Mesodermal cell (in vitro differentiated cells): Measurements from ENCODE around the gene RCAN2. TPM values are rescaled to one million over a fixed set of nuclear protein-coding genes. Genes with fewer than 3 reads are reported as not detected.

ENCODE experiments used
- H3K27ac ChIP-seq: 2 replicates; pipeline ENCODE4 v1.7.0; 2013; ENCODE audit warnings: mild to moderate bottlenecking, low read depth, low read length, moderate library complexity; ENCODE audit not compliant: severe bottlenecking
- H3K36me3 ChIP-seq: 2 replicates; pipeline ENCODE4 v1.7.1; 2013; ENCODE audit warnings: mild to moderate bottlenecking, low read length, moderate library complexity; ENCODE audit not compliant: control insufficient read depth, insufficient read depth
- H3K4me1 ChIP-seq: one replicate; pipeline ENCODE4 v1.7.1; 2013; ENCODE audit warnings: mild to moderate bottlenecking, low read length; ENCODE audit not compliant: insufficient read depth, control insufficient read depth, poor library complexity, severe bottlenecking
- H3K4me3 ChIP-seq: 2 replicates; pipeline ENCODE4 v1.7.0; 2013; ENCODE audit warnings: low read length, control low read depth, mild to moderate bottlenecking; ENCODE audit not compliant: insufficient read depth, poor library complexity, severe bottlenecking; ENCODE audit errors: extremely low read depth
- H3K9me3 ChIP-seq: 2 replicates; pipeline ENCODE4 v1.7.1; 2013; ENCODE audit warnings: mild to moderate bottlenecking, low read length, moderate library complexity; ENCODE audit not compliant: control insufficient read depth
- WGBS, 2 experiments: methylation state at CpG; one replicate each; pipeline ENCODE4 v1.1.5; 2013; ENCODE audit warnings: missing lambda C conversion rate in 2 of 2; ENCODE audit not compliant: insufficient coverage in 2 of 2; 5-methylcytosine and 5-hydroxymethylcytosine counted together
- polyA plus RNA-seq, 2 experiments: library from polyadenylated mRNA; stranded (reverse); fragments of 50-300 nt; gene quantifications; one replicate each; pipeline ENCODE4 v1.2.3, GENCODE V29; 2013

The RCAN2 gene
- polyA plus RNA-seq (2013, experiment 1 of 2), result 10.6 TPM
- 9.8 TPM for polyA plus RNA-seq (2013, experiment 2 of 2)

DNA sequence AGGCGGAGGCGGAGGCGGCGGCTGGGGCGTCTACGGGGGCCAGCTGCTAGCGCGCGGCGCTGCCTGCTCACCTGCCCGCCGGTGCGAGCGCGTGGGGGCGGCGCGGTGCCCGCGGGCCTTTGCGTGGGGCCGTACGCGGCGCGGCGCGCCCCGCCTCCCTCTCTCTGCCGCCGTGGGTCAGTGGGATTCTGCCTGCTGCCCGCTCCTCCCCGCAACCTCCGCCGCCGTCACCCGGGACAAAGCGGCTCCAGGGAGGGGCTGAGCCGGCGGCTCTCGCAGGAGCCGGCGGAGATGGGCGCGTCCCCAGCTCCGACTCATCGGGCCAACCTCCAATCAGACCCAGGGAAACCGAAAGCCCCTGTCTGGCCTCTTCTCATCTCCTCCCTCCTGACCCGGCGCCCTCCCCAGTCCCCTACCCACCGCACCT lies at the start of gene RCAN2:
Gene RCAN2 (minus strand): TSS at position 249 of the 427 bp plus-strand sequence.
- H3K27ac ChIP-seq, result no peak within 1 kb of the TSS
- H3K36me3 ChIP-seq, result no peaks in the 10 kb centered on the region
- H3K4me3 ChIP-seq, result peak within 1 kb of the TSS; percentile 58
- no peaks in the 10 kb centered on the region for H3K4me1 ChIP-seq
- 0 to 1% methylated on average over 44 to 50 of the region's 51 CpGs for WGBS, 2 experiments
- H3K9me3 ChIP-seq, result no peaks in the 10 kb centered on the region

DNA sequence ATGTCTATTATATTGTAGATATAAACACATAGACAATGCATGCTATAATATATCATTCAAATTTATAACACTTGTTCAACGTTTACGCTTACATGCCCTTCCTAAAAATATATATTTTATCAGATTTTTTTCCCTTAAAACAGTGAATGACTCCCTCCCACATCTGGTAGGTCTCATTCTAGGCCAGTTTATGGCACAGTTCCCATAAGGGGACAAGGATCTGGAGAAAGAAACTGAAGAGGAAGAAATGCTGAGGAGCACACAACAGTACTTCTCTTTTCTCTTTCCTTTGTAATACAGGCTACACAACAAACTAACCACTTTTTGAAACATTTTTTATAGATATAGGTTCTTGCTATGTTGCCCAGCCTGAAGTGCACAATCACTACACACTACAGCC lies 48.6 kb upstream of the RCAN2 start:
- no peak overlapping the region for H3K4me3 ChIP-seq
- H3K9me3 ChIP-seq, result peaks cover 7% of the 10 kb centered on the region
- H3K27ac ChIP-seq, result no peak overlapping the region
- no peaks in the 10 kb centered on the region for H3K36me3 ChIP-seq
- no peaks in the 10 kb centered on the region for H3K4me1 ChIP-seq
- WGBS, 2 experiments, result no CpG with 5 or more reads among the region's 2 CpGs

DNA sequence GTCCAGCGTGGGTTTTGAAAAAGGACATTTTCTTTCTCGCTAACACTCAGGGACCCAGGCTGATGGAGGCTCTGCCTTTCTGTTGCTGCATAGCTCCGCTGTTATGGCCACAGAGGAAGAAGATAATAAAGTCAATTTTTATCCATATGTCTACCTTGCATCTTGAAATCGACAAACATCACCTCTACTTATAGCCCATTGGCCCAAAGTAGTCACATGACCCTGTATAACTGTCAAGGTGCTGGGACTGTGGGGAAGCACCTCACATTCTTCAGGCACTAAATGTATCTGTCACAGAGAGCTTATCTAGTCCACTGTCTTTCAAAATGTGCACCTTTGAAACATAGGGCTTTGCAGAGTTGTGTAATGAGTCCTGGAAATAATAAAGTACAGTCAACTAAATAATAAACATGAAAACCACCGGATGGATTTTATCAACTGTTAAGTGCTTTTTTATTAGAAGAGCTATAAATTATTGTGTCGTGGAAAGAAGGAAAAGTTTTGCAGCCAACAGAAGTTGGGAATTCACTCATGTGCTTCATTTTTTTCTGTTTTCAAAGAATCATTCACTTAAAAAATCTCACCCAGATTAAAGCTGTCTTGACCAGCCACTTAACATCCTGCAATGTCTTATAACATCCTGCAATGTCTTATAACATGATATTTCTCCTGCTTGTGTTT lies 47.7 kb upstream of the RCAN2 start:
- no peaks in the 10 kb centered on the region for H3K36me3 ChIP-seq
- H3K27ac ChIP-seq, result no peak overlapping the region
- H3K4me1 ChIP-seq, result no peaks in the 10 kb centered on the region
- H3K9me3 ChIP-seq, result no peaks in the 10 kb centered on the region
- WGBS, 2 experiments, result 69 to 89% methylated on average over 3 to 4 of the region's 6 CpGs
- H3K4me3 ChIP-seq, result no peak overlapping the region

DNA sequence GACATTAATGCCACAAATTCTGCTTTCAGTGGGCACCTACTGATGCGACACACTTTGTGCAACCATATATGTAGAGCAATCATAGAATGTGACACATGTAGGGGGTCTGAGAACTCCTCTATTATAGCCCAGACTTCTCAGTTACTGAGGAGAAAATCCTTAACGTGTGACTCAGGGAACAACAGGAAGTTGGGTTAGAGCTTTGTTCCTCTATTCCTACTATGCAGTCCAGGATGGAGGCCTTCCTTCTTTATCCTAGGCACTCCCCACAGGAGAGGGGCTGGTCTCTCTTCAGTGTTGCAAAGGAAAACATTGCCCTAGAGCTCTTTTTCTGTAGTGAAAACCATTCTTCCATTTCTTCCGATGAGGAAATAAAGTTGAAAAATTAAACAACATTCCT lies 39.6 kb upstream of the RCAN2 start:
- H3K36me3 ChIP-seq, result no peaks in the 10 kb centered on the region
- 0 to 44% methylated on average over 1 to 2 of the region's 3 CpGs for WGBS, 2 experiments

DNA sequence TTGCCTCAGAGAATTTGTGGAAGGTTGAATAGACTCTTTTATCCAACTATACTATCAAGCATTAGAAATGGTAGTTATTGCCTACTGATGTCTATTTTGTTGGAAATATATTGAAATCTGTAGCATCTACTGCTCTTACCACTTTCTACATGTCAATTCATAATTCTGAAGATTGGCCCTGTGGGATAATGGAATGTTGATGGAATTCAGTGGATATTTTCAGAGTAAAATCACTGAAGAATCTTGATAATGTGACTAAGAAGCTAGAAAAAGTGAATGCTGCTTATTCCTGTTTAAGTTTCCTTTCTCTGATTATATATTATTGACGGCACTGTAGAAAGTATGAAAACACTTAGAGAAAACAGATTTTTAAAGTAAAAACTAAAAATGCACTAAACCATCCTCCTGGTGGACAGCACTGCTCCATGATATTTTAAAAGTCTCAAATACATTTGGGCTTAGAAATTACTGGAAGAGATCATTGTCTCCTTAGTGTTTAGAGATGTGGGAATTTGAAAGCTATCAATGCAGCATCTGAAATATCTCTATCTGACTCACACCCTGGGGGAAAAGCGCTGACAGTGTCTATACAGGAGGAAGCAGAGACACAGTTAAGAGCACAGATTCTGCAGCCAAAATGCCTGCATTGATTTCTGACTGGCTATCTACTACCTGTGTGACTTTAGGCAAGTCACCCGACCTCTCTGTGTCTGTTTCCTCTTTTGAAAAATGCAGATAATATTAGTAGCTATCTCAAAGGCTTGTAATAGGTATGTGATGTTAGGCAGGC lies 37.9 kb upstream of the RCAN2 start:
- H3K4me1 ChIP-seq, result peaks cover 28% of the 10 kb centered on the region
- 80 to 90% methylated on average over 1 to 2 of the region's 3 CpGs for WGBS, 2 experiments
- no peaks in the 10 kb centered on the region for H3K9me3 ChIP-seq
- H3K4me3 ChIP-seq, result no peak overlapping the region
- H3K36me3 ChIP-seq, result no peaks in the 10 kb centered on the region
- no peak overlapping the region for H3K27ac ChIP-seq

More for the DNA sequence above, 39.6 kb upstream of the RCAN2 start:
- Histone ChIP-seq H3K4me3 (no peak overlapping the region), H3K4me1 (peaks cover 28% of the 10 kb centered on the region), H3K27ac (peak overlapping the region; percentile 6), H3K9me3 (no peaks in the 10 kb centered on the region)

DNA sequence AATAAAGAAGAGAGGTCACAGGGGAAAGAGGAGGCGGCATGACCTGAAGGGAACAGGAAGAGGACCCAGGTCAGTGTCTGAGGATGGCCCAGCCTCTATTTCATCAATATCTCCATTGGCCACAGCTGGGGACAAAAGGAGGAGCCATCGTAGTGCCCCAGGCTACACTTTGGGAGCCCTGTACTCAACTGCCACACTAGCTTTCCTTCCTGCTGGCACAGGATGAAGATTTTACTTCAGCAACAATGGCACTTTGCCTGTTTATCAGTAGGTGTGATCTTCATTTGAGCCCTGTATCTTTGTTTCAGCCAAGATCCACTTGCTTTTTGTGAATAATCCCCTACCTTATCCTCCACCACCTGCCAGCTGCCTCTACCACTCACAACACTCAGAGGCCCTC lies 35.4 kb upstream of the RCAN2 start:
- H3K27ac ChIP-seq, result no peak overlapping the region
- H3K36me3 ChIP-seq, result no peaks in the 10 kb centered on the region
- H3K4me3 ChIP-seq, result no peak overlapping the region
- peaks cover 28% of the 10 kb centered on the region for H3K4me1 ChIP-seq
- H3K9me3 ChIP-seq, result no peaks in the 10 kb centered on the region
- WGBS, 2 experiments, result 100% methylated on average over 1 of the region's 2 CpGs; no CpG with 5 or more reads in 1 of the 2 experiments

DNA sequence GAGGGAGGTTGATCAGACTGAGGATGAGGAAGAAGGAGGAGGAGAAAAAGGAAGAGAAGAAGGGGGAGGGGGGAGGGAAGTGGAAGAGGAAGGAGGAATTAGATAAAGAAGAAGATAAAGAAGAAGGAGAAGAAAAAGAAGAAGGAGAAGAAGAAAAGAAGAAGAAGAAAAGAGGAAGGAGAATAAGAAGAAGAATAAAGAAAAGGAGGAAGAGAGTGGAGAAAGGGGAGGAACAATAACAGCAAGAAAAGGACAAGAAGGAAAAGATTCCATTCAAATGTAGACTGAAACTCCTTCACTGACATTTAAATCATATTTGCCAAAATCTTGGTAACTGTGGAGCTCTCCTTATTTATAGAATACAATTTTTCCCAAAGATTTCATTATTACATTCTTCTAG lies 34.3 kb upstream of the RCAN2 start:
- H3K27ac ChIP-seq, result no peak overlapping the region
- no peak overlapping the region for H3K4me3 ChIP-seq
- no peaks in the 10 kb centered on the region for H3K9me3 ChIP-seq
- peaks cover 20% of the 10 kb centered on the region for H3K4me1 ChIP-seq
- H3K36me3 ChIP-seq, result no peaks in the 10 kb centered on the region

DNA sequence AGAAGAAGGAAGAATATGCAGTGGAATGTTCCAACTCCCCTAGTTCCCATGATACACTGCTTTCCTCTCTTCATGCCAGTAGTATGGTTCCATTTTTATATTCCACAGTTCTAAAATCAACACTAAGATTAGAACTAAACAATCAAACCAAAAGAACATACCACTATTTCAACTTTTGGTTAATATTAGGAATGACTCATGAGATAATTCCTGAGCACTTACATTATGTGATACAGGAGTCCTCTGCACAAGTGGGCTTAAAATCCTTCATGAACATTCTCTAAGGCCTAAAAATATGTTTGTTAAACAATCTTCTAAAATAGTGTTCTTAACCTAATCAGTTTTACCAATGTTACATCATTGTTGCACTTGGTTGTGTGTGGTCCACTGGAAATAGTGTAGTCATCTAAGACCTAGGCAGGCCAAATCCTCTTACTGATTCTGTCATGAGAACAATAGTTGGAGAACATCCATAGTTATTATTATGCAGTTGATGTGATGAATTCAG lies 30.3 kb upstream of the RCAN2 start:
- H3K36me3 ChIP-seq, result no peaks in the 10 kb centered on the region
- H3K4me3 ChIP-seq, result no peak overlapping the region
- H3K9me3 ChIP-seq, result no peaks in the 10 kb centered on the region
- H3K27ac ChIP-seq, result no peak overlapping the region
- no peaks in the 10 kb centered on the region for H3K4me1 ChIP-seq

DNA sequence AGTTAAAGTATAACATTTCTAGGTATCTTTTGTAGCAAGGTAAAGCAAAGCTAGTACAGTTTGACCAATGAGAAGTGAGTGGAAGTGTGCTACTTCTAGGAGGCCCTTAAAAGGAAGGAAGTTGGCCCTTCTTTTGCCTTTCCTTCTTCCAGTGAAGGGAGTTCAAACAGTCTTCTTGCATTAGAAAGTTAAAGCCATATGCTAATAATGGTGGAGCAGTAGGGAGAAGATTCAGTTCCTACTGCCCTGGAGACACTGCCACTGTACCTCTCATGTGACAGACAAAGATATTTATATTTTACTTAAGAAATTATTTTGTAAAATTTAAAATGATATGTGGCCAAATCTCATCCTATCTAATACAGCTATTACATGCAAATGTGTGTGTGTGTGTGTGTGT lies 26.0 kb upstream of the RCAN2 start:
- Histone ChIP-seq H3K27ac (no peak overlapping the region), H3K4me3 (no peak overlapping the region), H3K4me1 (no peaks in the 10 kb centered on the region), H3K36me3 (no peaks in the 10 kb centered on the region), H3K9me3 (no peaks in the 10 kb centered on the region)

DNA sequence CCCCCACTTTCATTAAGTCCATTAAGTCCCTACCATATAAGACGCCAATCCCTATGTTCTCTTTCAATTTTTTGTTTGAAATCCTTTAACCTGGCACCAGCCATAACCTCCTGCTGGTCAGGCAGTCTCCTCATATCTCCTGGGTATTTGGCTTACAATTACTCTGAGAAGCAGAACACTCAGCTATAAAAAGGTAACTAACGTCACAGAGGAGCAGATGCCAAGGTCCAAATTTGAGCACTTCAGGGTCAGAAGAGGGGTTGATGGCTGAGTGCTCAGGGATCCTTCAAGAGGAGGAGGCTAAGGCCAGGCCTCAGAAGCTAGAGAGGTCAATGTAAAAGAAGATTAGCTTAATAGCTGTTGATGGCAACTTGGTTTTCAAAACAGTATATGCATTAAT lies 22.3 kb upstream of the RCAN2 start:
- 100% methylated on average over 2 of the region's 2 CpGs for WGBS, 2 experiments
- no peaks in the 10 kb centered on the region for H3K4me1 ChIP-seq
- no peak overlapping the region for H3K4me3 ChIP-seq
- H3K9me3 ChIP-seq, result no peaks in the 10 kb centered on the region
- no peak overlapping the region for H3K27ac ChIP-seq
- no peaks in the 10 kb centered on the region for H3K36me3 ChIP-seq

DNA sequence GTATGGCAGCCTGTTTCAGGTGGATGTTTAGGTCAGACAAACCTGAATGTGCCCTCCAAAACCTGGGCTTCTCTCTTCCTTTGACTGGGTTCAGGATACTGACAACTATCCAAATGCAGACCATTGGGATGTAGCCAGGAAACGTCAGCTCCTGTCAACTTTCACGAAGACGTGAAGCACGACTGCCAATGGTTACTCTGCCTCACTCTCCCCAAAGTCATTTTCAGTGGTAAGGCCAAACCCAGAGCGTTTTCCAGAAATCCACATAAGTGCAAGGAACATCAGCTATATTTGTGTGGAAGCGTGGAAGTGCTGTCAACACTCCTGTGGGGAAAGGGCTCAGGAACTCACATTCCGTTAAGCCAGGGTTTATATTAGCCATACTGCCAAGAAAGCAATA lies 20.1 kb upstream of the RCAN2 start:
- 88 to 94% methylated on average over 3 to 7 of the region's 7 CpGs for WGBS, 2 experiments
- no peak overlapping the region for H3K4me3 ChIP-seq
- H3K36me3 ChIP-seq, result no peaks in the 10 kb centered on the region
- no peaks in the 10 kb centered on the region for H3K9me3 ChIP-seq
- H3K27ac ChIP-seq, result no peak overlapping the region
- H3K4me1 ChIP-seq, result no peaks in the 10 kb centered on the region
